ENCODE results near the gene GRPEL1. TPM values are rescaled to one million over a fixed set of nuclear protein-coding genes. Genes with fewer than 3 reads are reported as not detected.

GRPEL1 gene
- total RNA-seq, 1 experiment from 2014 or later = 80.1 TPM

- Histone ChIP-seq H3K4me2 (ENCODE audit: low read length) (no peak overlapping the region), H3K9me3 (ENCODE audit: control insufficient read depth in 1 of 2, insufficient read depth in 1 of 2, low read depth in 1 of 2, low read length in 2 of 2) (no peaks in the 10 kb centered on the region), H4K20me1 (ENCODE audit: insufficient read depth) (no peaks in the 10 kb centered on the region), H3K79me2 (ENCODE audit: insufficient read depth, low read length) (no peaks in the 10 kb centered on the region; the same call in 1 of the 2 replicates), H3K4me3 (replicated peaks in 1 of 2; ENCODE audit: low read depth in 1 of 2, low read length in 2 of 2) (no peak overlapping the region), H3K27me3 (ENCODE audit: insufficient read depth, low read length) (no peaks in the 10 kb centered on the region), H2AFZ (ENCODE audit: low read depth, low read length, poor library complexity, severe bottlenecking) (no peak overlapping the region), H3K36me3 (ENCODE audit: control insufficient read depth in 1 of 2, insufficient read depth in 2 of 2, low read length in 2 of 2) (peaks cover 5 to 23% of the 10 kb centered on the region in 2 experiments; a peak in 3 of 4 replicates), H3K9ac (ENCODE audit: low read length) (no peak overlapping the region), H3K4me1 (ENCODE audit: control insufficient read depth in 1 of 2, insufficient read depth in 2 of 2, low read length in 2 of 2) (peaks cover 0 to 14% of the 10 kb centered on the region in 2 experiments; a peak in 2 of 4 replicates), H3K27ac (ENCODE audit: low read depth, low read length) (no peak overlapping the region), H3K9me2 (ENCODE audit: insufficient read depth) (no peaks in the 10 kb centered on the region)
- POLR2A ChIA-PET = no interaction called here
- CTCF ChIA-PET = interaction anchor here (1.0 kb wide), 1 partner anchor 13 kb away, joined by 4 read pairs; a partner anchor contains a TSS
- intact Hi-C loops (cut with micrococcal nuclease) = no loop called here
- BruUV-seq (replicated peaks) = no TSS peak
- ATAC-seq = no peak
- RAD21 ChIA-PET (ENCODE audit: low non-redundant PET in 1 of 2, low total read pairs in 2 of 2, uncharacterized antibody in 2 of 2, unreplicated experiment in 2 of 2) = no interaction called here
- no peak for DNase-seq (ENCODE audit: low read depth, low spot score)
- TF ChIP-seq FOSL1 (IDR thresholded peaks at IDR 0.05; ENCODE audit: low read depth) (no peak), REST (IDR thresholded peaks at IDR 0.05; ENCODE audit: low read depth) (no peak), ZBTB33 (IDR thresholded peaks at IDR 0.05; ENCODE audit: extremely low read depth, insufficient replicate concordance, low read length) (no peak), POLR2AphosphoS5 (IDR thresholded peaks at IDR 0.05; ENCODE audit: low read depth, low read length) (no peak), ZNF274 (IDR thresholded peaks at IDR 0.05; ENCODE audit: low read depth, low read length) (no peak), ZFX (IDR thresholded peaks at IDR 0.05) (no peak), YY1 (IDR thresholded peaks at IDR 0.05; ENCODE audit: extremely low read depth, insufficient replicate concordance, low read depth, low read length) (no peak), ATF3 (IDR thresholded peaks at IDR 0.05) (no peak), EZH2 (IDR thresholded peaks at IDR 0.05) (no peak), EZH2phosphoT487 (IDR thresholded peaks at IDR 0.05; ENCODE audit: borderline replicate concordance) (no peak)
Observed at GRCh38 chr4:7029212-7029611, 38.7 kb downstream of the GRPEL1 start.

All from HCT116 (cell line).